NCI-H1105 (cell line): Measurements from ENCODE around the gene ABTB2.

Source experiments
- DNase-seq: peaks from one replicate; lab custom pipeline; 2025; lab: John Stamatoyannopoulos, UW

ABTB2 gene

GRCh38 chr11:34166806-34167740, 190.7 kb downstream of the ABTB2 start:
- no peak for DNase-seq

DNA sequence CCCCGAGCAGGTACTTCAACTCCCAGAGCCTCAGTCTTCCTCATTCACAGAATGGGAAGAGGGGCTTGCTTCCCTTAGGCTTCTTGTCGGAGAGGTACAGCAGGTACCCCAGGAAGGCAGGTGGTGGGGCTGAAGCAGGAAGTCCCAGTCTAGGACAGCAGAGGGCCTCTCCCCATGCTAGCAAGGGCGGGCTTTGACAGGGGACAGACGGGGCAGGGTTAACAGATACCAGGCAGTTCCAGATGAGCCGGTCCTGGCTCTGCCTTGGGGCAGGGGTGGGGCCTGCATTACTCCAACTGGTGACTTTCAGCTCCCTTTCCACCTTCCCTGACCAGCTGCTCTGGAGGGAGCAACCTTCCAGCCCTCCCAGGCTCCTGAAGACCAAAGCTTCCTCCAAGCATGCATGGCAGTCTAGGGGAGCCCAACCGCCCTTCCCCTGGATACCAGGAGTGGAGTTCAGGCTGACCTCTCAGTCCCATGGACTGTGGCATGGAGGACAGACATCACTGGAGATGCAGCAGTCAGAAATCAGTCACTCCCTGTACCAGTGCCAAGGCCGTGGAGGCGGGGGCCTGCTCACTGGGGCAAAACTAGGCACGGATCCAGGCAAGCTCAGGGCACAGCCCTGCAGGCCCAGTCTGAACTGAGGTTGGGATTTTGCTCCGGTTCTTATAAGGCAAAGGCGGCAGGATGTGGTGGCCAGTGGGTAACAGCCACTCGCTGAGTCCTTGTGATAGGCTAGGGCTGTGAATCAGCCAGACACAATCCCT, 191.8 kb downstream of the ABTB2 start:
- no peak for DNase-seq

- DNase-seq: no peak
These were observed 192.7 kb downstream of the ABTB2 start for GRCh38 chr11:34165121-34165520.

DNA sequence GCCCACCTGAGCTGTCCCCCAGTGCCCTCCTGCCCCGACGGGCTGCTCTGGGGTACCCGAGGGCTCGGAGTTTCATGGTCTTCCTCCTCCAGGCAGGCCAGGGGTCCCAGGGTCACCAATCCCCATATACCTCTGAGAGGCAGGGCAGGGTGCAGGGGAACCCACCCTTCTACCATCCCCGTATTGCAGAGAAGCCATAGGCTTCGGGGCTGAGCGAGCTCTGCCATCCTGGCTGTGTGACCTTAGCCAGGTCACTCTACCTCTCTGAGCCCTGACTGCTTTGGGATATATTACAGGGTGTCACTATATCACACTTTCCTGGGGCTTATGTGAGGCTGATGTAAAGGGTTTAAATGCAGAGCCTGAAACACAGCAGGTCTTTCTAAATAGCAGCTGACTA, 195.0 kb downstream of the ABTB2 start:
- no peak for DNase-seq

DNA sequence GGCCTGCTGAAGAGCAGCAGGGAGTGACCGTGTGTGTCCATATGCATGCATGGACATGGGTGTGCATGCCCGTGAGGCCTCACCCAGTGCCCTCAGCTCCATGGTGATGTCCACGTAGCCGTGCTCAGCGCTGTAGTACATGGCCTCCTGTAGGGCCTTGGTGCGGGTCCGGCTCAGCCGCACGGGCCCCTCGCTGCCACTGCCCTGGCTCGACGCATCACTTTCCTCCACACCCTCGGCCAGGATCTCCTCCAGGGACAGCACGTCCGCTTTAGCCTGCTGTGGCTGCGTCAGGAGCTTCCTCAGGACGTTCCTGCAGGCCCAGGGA, 195.4 kb downstream of the ABTB2 start:
- DNase-seq: no peak

- DNase-seq: no peak
These were observed 195.9 kb downstream of the ABTB2 start for GRCh38 chr11:34161812-34162492.

DNA sequence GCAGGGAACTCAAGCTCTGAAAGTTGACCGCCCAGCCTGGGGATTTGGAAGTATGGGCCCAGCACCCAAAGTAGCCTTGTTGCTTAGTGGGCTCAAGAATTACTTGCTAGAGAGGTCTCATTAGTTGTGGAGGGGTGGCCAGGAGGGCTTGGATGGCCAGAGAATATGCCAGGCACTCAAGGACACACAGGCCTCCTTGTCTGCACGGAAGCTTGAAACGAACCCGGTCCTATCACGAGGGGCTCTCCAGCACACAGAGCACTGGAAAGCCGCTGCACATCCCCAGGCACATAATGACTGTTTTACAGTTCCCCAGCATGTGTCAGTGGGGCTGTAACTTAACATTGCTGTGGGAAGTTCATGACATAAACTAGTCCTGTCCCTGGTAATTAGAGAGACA, 196.4 kb downstream of the ABTB2 start:
- no peak for DNase-seq

- no peak for DNase-seq
These were observed 197.0 kb downstream of the ABTB2 start for GRCh38 chr11:34160791-34161190.

- DNase-seq: no peak
These were observed 197.6 kb downstream of the ABTB2 start for GRCh38 chr11:34160049-34160721.

GRCh38 chr11:34158661-34159060, 199.1 kb downstream of the ABTB2 start:
- no peak for DNase-seq

DNA sequence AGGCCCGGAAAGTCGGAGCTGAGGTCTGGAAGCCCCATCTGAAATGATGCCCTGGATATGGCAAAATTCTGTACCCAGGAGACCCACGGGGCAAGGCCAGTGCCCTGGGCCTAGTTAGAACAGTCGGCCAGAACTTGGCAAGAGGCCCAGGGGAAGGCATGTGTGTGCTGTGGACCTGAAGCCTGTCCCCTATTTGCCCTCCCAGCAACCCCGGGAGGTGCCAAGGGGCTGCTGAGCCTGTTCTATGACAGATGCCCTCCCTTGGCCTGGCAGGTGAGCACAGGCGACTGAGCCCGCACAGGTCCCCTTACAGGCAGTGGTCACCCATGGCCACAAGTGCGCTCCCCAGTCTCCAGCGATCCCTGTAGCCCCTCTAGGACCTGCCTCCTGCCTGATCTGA, 200.6 kb downstream of the ABTB2 start:
- no peak for DNase-seq

DNA sequence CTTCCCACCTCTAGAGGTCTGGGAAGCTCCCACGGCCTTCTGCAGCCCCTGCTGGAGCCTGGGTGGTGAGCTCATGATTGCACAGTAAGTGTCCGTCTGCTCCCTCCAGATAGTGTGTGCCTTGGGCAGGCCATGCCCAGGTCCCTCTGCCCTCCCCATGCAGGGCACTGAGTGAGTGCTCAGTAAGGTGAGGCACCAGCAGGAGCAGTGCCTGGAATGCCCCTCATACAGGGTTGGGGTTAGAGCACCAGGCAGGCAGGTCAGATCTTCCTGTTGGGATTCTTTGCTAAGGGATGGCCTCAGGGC, 202.1 kb downstream of the ABTB2 start:
- DNase-seq: no peak

DNA sequence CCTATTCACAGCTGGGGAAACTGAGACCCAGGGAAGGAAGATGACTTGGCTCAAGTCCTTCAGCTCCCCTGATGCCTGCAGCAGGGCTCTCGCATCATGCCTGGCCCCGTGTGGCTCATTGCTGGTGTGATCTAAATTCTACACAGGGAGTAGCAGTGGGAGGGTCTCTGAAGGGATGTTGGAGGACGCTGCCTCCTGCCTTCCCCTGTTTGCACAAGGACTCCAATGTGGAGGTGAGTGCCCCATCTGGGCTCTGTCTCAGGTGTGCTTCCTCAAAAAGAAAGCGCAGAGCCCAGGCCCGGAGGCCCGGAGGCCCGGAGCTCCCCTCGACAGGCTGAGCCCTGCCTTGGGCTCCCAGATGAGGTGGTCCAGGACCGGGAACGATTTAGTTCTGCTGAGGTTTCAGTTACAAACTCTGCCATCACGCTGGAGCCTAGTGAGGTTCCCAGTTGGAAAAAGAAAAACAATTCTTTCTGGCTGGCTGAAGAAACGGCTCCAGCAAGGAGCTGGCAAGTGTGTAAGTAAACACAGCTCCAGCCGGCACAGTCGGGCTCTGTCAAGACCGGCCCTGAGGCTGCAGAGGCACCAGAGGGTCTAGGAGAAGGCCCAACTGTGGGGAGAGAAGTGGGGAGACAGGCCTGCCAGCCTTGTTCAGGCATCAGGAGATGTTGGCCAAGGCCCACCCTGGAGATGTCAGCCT, 202.6 kb downstream of the ABTB2 start:
- DNase-seq: no peak

DNA sequence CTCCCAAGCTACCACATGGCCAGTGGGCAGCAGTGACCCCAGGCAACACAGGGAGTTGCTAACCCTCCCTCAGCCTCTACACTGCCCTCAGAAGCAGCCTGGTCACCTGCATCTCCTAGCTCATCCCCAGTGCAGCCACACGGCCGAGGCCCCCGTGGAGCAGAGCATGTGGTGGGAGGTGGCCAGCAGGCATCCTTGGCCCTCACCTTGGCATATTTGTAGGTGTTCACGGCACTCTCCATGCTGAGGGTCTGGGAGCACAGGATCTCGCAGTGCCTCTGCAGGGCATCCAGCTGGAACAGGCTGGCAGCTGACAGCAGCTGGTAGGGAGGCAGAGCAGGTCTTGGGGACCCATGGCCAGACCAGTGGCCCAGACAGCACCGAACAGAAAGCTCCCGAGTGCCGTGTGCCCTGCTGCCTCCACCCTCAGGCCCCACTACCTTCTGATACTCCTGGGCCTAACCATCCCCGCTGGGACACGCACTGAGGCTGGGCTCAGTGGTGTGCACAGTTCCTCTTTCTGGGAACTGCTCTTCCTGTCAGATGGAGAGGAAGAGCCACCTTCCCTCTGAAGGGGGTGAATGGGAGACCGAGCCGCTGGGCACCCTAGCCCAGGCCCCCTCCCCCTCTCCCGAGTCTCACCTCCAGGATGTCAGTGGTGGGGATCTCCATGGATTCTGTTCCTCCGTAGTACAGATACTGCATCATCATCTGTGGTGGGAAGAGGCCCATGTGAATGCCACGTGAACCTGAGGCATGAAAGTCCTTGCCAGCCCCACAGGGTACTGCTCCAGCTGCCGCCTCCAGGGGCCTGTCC, 203.5 kb downstream of the ABTB2 start:
- DNase-seq: no peak

- no peak for DNase-seq
These were observed 205.6 kb downstream of the ABTB2 start for GRCh38 chr11:34151916-34152845.

GRCh38 chr11:34151166-34151565, 206.6 kb downstream of the ABTB2 start:
- no peak for DNase-seq

GRCh38 chr11:34150494-34151151, 207.2 kb downstream of the ABTB2 start:
- DNase-seq: no peak

- DNase-seq: no peak
These were observed 208.0 kb downstream of the ABTB2 start for GRCh38 chr11:34149786-34150185.

DNA sequence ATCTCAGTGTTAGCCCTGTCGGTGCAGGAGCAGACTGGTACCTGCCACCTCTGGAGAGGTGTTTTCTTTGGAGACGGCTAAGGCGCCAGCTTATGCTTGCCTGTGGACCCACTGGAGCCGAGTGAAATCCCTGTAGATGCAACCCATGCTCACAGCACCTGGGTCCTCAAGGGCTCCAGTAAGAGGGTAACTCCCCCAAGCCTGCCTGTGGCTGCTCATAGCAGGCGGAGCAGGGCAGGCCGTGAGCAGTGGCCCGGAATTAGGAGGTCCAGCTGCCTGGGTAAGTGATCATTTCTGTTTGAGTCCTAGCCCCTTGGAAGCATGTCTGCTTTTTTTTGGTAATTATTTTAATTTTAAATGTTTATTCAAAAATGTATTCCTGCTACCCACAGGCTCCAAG, 208.5 kb downstream of the ABTB2 start:
- no peak for DNase-seq
